ENCODE measurements around the gene TAOK2. TPM values are rescaled to one million over a fixed set of nuclear protein-coding genes. Genes with fewer than 3 reads are reported as not detected.

TAOK2 gene
- total and polyA plus RNA-seq, 2 of the 13 experiments (the other 11 are each of a cell fraction or from before 2014, with no cell fraction given), result 17.4 to 43.2 TPM

DNA sequence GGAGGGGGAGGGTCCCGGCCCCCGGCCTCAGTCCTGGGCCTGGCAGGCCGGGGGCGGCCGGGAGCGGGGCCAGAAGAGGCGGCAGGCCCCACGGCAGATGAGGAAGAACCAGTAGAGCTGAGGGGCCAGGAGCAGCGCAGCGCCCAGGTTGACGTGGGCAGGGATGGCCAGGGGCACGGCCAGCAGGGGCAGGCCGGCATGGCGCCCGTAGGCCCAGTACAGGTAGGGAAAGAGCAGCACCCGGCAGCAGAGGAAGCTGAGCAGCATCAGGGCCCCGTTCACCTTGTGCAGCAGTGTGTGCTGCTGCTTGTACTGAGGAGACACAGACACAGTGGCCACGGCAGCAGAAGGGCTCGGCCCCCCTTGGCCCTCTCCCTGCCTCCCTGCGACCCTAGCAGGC lies 51.5 kb downstream of the TAOK2 start:
- ATAC-seq (no peak), FAIRE-seq (no peak), DNase-seq (ENCODE audit: low spot score) (no peak)
- Histone ChIP-seq H3K79me2 (ENCODE audit: insufficient read depth, low read length) (no peaks in the 10 kb centered on the region), H3K4me2 (ENCODE audit: low read depth, low read length) (no peak overlapping the region), H3K36me3 (replicated peaks in 1 of 2; ENCODE audit: control insufficient read depth in 1 of 2, insufficient read depth in 2 of 2, low read length in 2 of 2) (no peaks in the 10 kb centered on the region), H3K4me3 (replicated peaks in 1 of 3; ENCODE audit: insufficient read depth in 1 of 3, low read depth in 2 of 3, low read length in 3 of 3) (no peak overlapping the region), H3K9ac (ENCODE audit: insufficient read depth, low read depth, low read length) (no peak overlapping the region), H3K27ac (ENCODE audit: extremely low read length, insufficient read depth, low read length) (no peak overlapping the region), H3K27me3 (ENCODE audit: control insufficient read depth in 1 of 2, insufficient read depth in 2 of 2, low read length in 2 of 2) (peaks cover 34 to 82% of the 10 kb centered on the region in 2 experiments), H2AFZ (ENCODE audit: low read length) (no peak overlapping the region), H3K4me1 (ENCODE audit: insufficient read depth, low read length) (peaks cover 10% of the 10 kb centered on the region; the same call in 1 of the 2 replicates), H3K9me3 (ENCODE audit: low read length) (no peaks in the 10 kb centered on the region), H4K20me1 (ENCODE audit: insufficient read depth, low read length) (no peaks in the 10 kb centered on the region)
- CTCF ChIA-PET (ENCODE audit: low intra/inter-chr PET ratio, low total read pairs), result no interaction called here
- in situ Hi-C loops (cut with HindIII; ENCODE audit: extremely low pct_ligation_motif_present, low pct_unique_long_range_greater_than_20kb) (no loop called here), intact Hi-C loops (cut with micrococcal nuclease; ENCODE audit: unreplicated experiment) (no loop called here)
- TF ChIP-seq SKI (IDR thresholded peaks at IDR 0.05; ENCODE audit: partially characterized antibody) (no peak), ZFP1 (CRISPR knock-in tag; IDR thresholded peaks at IDR 0.05) (no peak), HDAC2 (CRISPR knock-in tag; IDR thresholded peaks at IDR 0.05) (no peak), SSRP1 (CRISPR knock-in tag; IDR thresholded peaks at IDR 0.05) (no peak), ZNF121 (CRISPR knock-in tag; IDR thresholded peaks at IDR 0.05) (no peak), TOE1 (CRISPR knock-in tag; IDR thresholded peaks at IDR 0.05) (no peak), NR2F1 (CRISPR knock-in tag; IDR thresholded peaks at IDR 0.05) (no peak)
- TF ChIP-seq, protein P1, sequence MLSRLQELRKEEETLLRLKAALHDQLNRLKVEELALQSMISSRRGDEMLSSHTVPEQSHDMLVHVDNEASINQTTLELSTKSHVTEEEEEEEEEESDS (CRISPR knock-in tag; IDR thresholded peaks at IDR 0.05; ENCODE audit: borderline replicate concordance), result no peak
- TF ChIP-seq, protein P2, sequence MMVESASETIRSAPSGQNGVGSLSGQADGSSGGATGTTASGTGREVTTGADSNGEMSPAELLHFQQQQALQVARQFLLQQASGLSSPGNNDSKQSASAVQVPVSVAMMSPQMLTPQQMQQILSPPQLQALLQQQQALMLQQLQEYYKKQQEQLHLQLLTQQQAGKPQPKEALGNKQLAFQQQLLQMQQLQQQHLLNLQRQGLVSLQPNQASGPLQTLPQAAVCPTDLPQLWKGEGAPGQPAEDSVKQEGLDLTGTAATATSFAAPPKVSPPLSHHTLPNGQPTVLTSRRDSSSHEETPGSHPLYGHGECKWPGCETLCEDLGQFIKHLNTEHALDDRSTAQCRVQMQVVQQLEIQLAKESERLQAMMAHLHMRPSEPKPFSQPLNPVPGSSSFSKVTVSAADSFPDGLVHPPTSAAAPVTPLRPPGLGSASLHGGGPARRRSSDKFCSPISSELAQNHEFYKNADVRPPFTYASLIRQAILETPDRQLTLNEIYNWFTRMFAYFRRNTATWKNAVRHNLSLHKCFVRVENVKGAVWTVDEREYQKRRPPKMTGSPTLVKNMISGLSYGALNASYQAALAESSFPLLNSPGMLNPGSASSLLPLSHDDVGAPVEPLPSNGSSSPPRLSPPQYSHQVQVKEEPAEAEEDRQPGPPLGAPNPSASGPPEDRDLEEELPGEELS (CRISPR knock-in tag; IDR thresholded peaks at IDR 0.05), result no peak
- TF ChIP-seq, protein P3, sequence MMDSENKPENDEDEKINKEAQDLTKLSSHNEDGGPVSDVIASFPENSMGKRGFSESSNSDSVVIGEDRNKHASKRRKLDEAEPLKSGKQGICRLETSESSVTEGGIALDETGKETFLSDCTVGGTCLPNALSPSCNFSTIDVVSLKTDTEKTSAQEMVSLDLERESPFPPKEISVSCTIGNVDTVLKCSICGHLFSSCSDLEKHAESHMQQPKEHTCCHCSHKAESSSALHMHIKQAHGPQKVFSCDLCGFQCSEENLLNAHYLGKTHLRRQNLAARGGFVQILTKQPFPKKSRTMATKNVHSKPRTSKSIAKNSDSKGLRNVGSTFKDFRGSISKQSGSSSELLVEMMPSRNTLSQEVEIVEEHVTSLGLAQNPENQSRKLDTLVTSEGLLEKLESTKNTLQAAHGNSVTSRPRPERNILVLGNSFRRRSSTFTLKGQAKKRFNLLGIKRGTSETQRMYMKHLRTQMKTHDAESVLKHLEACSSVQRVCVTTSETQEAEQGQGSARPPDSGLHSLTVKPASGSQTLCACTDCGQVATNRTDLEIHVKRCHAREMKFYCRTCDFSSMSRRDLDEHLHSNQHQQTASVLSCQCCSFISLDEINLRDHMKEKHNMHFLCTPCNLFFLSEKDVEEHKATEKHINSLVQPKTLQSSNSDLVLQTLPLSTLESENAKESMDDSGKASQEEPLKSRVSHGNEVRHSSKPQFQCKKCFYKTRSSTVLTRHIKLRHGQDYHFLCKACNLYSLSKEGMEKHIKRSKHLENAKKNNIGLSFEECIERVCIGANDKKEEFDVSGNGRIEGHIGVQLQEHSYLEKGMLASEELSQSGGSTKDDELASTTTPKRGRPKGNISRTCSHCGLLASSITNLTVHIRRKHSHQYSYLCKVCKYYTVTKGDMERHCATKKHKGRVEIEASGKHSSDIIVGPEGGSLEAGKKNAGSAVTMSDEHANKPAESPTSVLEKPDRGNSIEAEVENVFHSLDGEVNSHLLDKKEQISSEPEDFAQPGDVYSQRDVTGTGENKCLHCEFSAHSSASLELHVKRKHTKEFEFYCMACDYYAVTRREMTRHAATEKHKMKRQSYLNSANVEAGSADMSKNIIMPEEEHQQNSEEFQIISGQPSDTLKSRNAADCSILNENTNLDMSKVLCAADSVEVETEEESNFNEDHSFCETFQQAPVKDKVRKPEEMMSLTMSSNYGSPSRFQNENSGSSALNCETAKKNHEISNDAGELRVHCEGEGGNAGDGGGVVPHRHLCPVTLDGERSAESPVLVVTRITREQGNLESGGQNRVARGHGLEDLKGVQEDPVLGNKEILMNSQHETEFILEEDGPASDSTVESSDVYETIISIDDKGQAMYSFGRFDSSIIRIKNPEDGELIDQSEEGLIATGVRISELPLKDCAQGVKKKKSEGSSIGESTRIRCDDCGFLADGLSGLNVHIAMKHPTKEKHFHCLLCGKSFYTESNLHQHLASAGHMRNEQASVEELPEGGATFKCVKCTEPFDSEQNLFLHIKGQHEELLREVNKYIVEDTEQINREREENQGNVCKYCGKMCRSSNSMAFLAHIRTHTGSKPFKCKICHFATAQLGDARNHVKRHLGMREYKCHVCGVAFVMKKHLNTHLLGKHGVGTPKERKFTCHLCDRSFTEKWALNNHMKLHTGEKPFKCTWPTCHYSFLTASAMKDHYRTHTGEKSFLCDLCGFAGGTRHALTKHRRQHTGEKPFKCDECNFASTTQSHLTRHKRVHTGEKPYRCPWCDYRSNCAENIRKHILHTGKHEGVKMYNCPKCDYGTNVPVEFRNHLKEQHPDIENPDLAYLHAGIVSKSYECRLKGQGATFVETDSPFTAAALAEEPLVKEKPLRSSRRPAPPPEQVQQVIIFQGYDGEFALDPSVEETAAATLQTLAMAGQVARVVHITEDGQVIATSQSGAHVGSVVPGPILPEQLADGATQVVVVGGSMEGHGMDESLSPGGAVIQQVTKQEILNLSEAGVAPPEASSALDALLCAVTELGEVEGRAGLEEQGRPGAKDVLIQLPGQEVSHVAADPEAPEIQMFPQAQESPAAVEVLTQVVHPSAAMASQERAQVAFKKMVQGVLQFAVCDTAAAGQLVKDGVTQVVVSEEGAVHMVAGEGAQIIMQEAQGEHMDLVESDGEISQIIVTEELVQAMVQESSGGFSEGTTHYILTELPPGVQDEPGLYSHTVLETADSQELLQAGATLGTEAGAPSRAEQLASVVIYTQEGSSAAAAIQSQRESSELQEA (CRISPR knock-in tag; IDR thresholded peaks at IDR 0.05; ENCODE audit: not compliant biosample characterization), result no peak
- TF ChIP-seq, protein P4, sequence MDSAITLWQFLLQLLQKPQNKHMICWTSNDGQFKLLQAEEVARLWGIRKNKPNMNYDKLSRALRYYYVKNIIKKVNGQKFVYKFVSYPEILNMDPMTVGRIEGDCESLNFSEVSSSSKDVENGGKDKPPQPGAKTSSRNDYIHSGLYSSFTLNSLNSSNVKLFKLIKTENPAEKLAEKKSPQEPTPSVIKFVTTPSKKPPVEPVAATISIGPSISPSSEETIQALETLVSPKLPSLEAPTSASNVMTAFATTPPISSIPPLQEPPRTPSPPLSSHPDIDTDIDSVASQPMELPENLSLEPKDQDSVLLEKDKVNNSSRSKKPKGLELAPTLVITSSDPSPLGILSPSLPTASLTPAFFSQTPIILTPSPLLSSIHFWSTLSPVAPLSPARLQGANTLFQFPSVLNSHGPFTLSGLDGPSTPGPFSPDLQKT (CRISPR knock-in tag; IDR thresholded peaks at IDR 0.05; ENCODE audit: borderline replicate concordance), result no peak
- POLR2A ChIA-PET, result no interaction called here
- BruUV-seq (replicated peaks), result no TSS peak
- 4% methylated on average over 12 of the region's 20 CpGs for WGBS (ENCODE audit: low lambda C conversion rate)

Measured in HepG2 (cell line).